Hematopoietic multipotent progenitor cell treated with erythropoietin and hydrocortisone succinate and interleukin-3 and kit ligand, for 4 days (in vitro differentiated cells): ENCODE data around the gene COBL.

Source experiments
- DNase-seq: peaks from one replicate; pipeline ENCODE4 v3.0.0-alpha.2; 2015

Gene COBL

GRCh38 chr7:51316666-51317581, at the start of gene COBL:
COBL (minus strand) TSS chr7:51316809; CDS start chr7:51316633, 176 bp downstream.
- peak; percentile 19 for DNase-seq

DNA sequence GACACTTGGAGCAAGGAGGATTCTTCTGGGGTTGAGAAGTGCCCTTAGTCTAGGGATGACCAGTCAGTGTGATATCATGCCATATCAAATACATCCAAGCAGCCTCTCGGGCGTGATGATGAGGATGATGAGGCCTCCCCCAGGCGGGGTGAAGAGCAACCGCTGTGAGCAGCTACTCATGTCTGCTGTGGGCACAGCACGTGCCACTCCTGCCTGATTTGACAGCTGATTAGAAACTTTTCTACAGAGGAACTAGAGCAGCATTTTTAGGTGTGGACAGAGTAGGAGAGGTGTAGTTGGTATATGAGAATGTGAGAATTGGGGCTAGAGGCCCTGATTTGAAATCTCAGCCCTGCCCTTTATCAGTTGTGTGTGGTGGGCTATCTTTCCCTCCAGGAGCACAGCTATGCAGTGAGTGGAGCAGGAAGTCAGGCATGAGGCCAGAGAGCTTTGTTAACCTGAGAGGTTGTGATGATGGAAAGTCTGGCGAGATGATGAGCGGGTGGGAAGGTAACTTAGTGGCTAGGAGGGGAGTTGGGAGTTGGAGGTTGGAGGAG, 49.6 kb upstream of the COBL start:
- peak; percentile 5 for DNase-seq

DNA sequence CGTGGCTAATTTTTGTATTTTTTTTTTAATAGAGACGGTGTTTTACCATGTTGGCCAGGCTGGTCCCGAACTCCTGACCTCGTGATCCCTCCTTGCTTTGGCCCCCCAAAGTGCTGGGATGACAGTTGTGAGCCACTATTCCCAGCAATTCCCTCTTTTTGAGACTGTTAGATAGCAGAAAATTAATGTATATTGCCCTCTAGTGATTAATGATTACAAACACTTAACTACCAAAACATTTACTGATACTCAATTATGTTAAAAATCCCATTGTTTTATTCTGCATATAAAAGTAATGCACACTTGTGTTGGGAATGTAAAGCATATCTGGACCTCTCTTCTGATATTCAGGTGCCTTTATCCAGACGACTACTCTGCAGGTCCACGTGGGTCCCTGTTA, 41.2 kb upstream of the COBL start:
- DNase-seq = no peak

- no peak for DNase-seq
Observed at GRCh38 chr7:51356849-51357516, 40.4 kb upstream of the COBL start.

DNA sequence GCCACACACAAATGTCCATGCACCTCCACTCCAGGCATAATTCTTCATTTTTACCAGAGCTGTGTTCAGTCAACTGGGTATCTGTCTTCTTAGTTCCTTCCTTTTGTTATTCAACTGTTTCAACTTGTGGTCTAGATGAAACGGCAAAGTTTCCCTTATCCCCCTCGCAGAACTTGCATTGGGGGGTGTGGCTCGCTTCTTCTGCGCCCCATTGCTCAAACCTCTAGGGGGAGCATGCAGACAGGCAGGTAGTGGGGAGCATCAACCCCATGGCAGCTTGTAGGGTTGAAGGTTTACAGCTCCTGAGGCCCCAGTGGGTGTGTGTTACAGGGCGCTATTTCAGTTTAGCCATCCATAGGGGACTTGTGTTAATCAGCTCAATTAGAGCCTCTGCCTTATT, 38.3 kb upstream of the COBL start:
- DNase-seq = peak; percentile 67

GRCh38 chr7:51354434-51354833, 37.8 kb upstream of the COBL start:
- DNase-seq = no peak

GRCh38 chr7:51352174-51353100, 35.8 kb upstream of the COBL start:
- DNase-seq = no peak

- no peak for DNase-seq
Observed at GRCh38 chr7:51351661-51352060, 35.1 kb upstream of the COBL start.

DNA sequence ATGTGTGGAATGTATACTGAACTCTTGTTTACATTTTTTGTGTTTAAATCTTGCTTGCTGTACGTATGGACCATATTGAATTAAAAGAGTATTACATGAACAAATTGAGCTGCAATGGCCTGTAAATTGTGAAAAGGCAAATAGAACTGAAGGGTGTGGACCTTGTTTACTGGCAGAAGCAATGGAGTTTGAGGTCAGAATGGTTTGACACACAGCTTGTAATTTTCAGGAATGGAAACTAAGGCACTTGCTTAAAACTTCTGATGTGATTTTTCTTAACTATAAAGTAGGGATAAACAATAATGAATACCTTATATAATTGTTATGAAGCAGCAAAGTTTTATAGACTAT, 33.9 kb upstream of the COBL start:
- DNase-seq = no peak

- no peak for DNase-seq
Observed at GRCh38 chr7:51349820-51350545, 33.4 kb upstream of the COBL start.

GRCh38 chr7:51346126-51346525, 29.5 kb upstream of the COBL start:
- DNase-seq = no peak

- no peak for DNase-seq
Observed at GRCh38 chr7:51344406-51345138, 28.0 kb upstream of the COBL start.

DNA sequence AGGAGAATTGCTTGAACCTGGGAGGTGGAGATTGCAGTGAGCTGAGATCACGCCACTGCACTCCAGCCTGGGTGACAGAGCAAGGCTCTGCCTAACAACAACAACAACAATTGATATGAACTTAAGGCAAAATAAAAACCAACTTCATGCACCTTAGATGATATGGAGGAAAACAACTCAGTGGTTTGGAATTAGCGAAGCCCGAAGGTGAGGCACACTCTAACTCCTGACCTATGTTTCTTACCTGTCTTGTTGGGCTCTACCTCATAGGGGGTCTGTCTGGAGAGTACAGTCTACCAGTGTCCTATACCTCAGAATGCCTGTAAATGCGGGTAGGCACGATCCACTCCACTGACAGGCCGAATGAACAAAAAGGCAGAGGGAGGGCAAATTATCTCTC, 24.3 kb upstream of the COBL start:
- no peak for DNase-seq

- DNase-seq = peak; percentile 24
Observed at GRCh38 chr7:51340029-51340838, 23.6 kb upstream of the COBL start.

DNA sequence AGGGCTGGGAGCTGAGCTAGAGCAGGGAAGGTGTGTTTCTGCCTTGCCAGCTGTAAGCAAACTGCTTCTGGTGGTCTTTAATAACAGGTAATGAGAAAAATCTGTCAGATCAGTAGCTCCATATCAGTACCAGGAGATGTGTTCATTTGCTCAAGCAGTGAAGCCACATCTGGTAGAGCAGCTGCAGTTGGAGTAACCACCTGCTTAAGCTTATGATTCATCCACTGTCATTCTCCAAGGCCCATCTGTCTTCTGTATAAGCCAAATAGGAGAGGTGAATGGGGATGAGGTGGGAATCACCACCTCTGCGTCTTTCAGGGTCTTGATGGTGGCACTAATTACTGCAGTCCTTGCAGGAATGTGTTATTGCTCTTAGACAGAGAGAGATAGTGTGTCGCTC, 18.4 kb upstream of the COBL start:
- DNase-seq = no peak

DNA sequence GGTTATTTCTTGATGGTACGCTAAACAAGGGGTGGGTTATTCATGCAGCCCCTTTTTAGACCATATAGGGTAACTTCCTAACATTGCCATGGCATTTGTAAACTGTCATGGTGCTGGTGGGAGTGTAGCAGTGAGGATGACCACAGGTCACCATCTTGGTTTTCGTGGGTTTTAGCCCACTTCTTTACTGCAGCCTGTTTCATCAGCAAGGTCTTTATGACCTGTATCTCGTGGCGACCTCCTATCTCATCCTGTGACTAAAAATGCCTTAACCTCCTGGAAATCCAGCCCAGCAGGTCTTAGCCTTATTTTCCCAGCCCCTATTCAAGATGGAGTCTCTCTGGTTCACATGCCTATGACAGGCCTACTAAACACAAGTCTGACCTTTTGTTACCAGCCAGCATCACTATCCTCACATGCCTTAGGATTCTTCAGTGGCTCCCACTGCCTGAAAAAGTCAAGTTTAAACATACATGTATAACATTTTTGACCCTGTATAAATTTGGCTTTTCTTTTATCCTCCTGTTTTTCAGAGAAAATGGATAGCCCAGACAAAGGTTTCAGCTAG, 13.2 kb upstream of the COBL start:
- no peak for DNase-seq

GRCh38 chr7:51328351-51328801, 11.8 kb upstream of the COBL start:
- DNase-seq = no peak

GRCh38 chr7:51327287-51327717, 10.7 kb upstream of the COBL start:
- no peak for DNase-seq

DNA sequence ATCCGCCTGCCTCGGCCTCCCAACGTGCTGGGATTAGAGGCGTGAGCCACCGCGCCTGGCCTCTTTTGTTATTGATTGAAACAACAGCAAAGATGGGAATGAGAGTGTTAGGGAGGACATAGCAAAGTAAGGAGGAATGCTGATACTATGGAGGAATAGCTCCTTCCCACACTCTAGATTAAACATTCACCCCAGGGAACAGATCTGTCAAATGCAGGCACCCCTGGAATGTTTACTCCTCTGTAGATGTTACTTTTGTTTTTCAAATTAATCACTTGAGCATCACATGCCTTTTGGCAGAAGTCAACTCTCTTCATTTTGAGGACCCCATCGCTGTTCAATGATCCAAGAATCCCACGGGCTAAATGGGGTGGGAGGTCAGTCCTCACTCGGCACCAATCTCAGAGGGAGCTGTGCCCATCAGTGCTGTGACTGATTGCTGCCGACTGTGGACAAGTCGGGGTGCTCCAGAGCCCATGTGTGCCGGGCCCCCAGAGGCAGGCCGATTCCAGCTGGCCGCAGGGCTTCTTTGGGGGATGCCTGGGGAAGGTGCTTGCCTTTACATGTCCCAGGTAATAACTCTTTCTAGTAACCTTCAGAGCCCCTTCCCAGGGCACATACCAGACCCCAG, 10.2 kb upstream of the COBL start:
- DNase-seq = no peak

DNA sequence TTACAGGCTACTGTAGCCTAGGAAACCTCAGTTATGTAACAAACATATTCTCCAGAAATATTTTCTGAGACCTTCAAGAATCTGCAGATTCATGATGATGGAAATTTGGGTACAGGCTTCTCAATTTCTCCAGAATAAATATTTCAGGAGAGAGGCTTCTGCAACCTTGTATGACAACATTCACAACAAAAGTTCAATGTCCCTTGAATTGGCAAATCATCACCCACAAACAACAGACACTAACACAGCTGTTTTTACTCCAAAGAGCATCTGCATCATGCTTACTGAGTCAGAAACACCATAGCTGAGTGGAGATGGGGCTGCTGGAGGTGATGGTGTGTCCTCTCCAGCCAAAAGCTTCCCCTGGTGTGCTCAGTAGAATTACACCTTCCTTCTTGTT, 9.3 kb upstream of the COBL start:
- no peak for DNase-seq
